Activated naive CD4-positive, alpha-beta T cell treated with anti-CD3 and anti-CD28 coated beads, Interleukin-2, amount 50 U/mL, for 24 hours (primary cell): Measurements from ENCODE around the gene CD320.

Source experiments
- H3K27ac Mint-ChIP-seq: one replicate; pipeline ENCODE4 v1.8.0; 2021; ENCODE audit warnings: mild to moderate bottlenecking, mixed read lengths
- H3K27me3 Mint-ChIP-seq: one replicate; pipeline ENCODE4 v1.8.0; 2021; ENCODE audit warnings: mixed read lengths
- H3K36me3 Mint-ChIP-seq: one replicate; pipeline ENCODE4 v1.8.0; 2021; ENCODE audit warnings: mixed read lengths
- H3K4me1 Mint-ChIP-seq: one replicate; pipeline ENCODE4 v1.8.0; 2021; ENCODE audit warnings: mixed read lengths
- H3K4me3 Mint-ChIP-seq: one replicate; pipeline ENCODE4 v1.8.0; 2021; ENCODE audit warnings: mild to moderate bottlenecking, mixed read lengths
- H3K9me3 Mint-ChIP-seq: one replicate; pipeline ENCODE4 v1.8.0; 2021; ENCODE audit warnings: mixed read lengths

Gene CD320

GRCh38 chr19:8252922-8253589, 55.1 kb downstream of the CD320 start:
- Mint-ChIP-seq H3K27me3 (no peaks in the 10 kb centered on the region), H3K27ac (no peak overlapping the region), H3K4me3 (no peak overlapping the region), H3K36me3 (peaks cover 8% of the 10 kb centered on the region), H3K4me1 (peaks cover 4% of the 10 kb centered on the region), H3K9me3 (no peaks in the 10 kb centered on the region)
